T-helper 22 cell (primary cell): ENCODE data around the gene S1PR3.

Experiments
- DNase-seq: peaks from one replicate; pipeline ENCODE4 v3.0.0-alpha.2; 2020; ENCODE audit warnings: low read depth

The S1PR3 gene

DNA sequence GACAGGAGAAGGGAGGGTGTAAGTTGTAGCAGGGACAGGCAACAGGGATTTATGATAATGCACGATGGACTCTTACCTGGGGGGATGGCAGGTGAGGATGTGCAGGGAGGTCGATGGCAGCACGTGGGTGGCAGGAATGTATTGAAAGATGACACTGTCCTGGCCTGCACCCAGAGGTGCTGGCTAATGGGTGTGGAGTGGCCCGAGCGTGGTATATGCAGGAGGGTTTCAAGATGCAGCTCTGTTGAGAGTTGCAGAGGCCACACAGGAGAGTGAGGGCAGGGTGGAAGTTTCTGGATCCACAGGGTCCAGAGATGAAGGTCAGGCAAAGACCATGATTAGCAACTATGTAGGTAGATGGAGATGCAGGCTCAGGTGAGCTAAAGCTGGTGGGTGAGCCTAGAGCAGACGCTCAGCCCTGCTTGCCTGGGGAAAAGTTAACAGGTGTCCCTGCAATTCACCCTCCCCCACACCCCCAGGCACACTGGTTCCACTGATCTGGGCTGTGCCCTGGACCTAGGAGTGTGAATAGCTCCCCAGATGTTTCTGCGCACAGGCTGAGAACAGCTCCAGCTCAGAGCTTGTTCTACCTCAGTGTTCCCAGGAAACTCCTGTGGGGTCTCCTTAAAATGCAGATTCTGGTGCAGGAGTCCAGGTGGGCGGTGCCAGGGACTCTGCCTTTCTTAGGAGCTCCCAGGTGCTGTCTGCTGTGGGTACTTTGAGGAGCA lies 21.5 kb upstream of the S1PR3 start:
- DNase-seq = no peak

DNA sequence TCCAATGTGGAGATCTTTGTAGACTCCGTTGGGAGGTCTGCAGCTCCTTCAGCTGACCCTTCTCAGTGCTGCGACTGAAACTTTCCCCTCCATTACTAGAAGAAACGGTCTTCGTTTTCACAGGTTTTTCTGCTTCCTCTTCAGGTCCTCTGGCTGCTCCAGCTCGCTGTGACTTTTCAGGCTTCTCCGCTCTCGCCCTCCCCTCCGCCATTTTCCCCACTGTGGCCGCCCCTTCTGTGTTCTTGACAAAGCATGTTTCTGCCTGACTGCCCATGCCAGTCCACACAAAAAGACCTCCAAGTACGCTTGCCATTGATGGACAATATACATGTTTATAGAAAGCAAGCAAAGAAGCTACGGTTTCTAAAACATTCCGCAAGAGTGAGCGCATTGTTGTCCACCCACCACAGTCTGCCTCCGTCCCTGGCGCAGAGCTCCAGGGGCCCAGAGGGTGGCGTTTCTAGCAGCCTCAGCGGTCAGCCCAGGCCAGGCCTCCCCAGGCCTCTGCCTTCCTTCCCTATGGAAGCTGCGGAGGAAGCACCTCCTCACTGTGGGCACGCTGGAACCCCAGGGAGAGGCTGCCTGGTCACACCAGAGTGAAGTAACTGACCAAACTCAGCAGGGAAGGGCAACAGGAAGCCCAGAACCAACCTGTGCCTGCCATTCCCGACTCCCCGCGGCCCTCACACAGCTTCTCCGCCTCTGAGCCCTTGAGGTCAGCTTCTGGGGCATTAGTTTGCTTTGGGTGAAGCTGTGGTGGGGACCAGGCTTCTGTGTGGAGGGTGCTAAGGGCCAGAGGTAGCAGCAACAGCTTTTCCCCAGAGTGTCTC lies 19.9 kb upstream of the S1PR3 start:
- DNase-seq = no peak

DNA sequence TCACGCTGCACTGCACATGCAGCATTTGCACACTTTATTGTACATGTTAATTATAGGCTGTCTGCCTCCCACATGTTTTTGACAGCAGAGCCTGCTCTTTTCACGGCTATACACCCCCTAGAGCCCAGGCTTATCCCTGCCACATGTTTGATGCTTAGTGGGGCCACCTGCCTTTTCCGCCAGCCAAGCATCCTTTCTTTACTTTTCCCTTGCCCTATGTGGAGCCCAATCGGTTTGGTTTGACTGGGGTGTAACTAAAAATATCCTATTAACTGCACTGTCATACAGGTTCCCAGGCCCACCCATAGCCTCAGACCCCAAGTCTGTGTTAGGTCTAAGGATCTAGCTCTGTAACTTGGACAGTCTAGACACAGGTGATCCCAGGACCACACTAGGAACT lies 18.9 kb upstream of the S1PR3 start:
- DNase-seq = no peak

- no peak for DNase-seq
Measured at GRCh38 chr9:88973281-88974045, 17.8 kb upstream of the S1PR3 start.

DNA sequence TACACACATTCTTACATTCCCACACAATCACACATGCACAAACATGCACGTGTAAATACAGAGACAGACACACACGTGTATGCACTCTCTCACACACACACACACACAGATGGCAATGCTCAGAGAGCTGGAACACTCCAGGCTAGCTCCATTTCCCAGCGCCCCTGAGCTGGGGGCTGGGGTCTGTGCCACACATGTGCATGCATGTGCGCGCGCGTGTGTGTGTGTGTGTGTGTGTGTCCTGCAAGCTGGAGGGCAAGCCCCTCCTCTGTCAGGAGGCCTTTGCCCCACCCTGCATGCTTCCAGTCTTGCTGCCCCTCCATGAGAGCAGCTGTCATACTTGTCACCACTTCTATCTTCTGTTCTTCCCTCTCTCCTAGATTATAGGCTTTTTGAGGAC lies 16.6 kb upstream of the S1PR3 start:
- DNase-seq = no peak

DNA sequence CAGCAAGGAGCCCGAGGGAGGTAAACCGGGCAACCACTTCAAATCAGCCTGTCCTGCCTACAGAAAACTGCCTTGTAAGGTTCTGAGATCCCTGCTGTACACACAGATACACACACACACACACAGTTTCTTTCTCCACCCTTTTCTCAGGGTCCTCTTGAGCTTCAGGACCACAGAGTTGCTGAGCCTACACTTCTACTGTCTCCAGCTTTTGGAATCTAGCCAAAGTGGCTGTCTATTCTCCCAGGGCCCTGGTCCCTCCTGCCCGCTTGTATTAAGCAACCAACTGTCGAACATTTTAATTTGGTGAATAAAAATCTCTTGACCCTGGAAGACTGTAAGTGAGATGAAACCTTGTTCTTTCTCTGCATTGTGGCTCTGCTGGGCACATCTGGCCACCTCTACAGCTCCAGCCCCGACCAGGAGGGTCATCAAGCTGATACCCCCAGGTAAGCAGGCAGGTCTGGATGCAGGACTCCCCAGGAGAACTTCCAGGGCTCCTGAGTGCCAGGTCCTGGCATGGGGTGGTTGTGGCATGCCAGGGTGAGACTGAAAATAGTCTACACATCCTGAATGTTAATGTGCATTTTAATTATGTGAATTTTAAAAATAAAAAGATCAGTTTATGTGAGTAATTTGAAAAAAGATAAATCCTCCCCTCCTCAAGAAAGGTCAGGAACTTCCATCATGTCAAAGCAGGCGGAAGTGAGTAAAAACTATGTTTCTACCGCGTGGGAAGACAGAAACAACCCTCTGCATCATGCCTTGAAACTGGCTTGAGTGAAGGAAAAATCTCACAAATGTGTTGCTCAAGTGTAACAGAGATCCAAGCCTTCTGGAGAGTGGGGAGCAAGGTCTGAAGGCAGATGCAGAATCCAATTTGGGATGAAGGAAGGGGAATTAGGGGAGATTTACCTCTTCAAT lies 15.0 kb upstream of the S1PR3 start:
- no peak for DNase-seq

DNA sequence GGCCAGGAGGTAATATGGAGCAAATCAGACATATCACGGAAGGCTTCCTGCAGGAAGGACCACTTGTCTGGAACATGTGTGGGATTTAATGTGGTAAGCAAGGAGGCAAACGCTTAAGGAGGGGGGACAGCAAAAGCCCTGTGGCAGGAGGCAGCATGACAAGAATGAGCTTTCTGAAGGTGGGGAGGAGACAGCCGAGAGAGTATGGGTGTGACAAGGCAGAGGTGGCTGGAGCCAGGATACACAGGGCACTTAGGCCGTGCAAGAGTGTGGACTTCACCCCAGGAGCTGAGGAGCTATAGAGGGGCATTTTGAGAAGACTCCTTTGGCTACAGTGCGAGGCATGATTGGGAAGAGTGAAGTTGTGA lies 14.4 kb upstream of the S1PR3 start:
- DNase-seq = no peak

GRCh38 chr9:88978034-88978433 lies 13.2 kb upstream of the S1PR3 start:
- DNase-seq = no peak

DNA sequence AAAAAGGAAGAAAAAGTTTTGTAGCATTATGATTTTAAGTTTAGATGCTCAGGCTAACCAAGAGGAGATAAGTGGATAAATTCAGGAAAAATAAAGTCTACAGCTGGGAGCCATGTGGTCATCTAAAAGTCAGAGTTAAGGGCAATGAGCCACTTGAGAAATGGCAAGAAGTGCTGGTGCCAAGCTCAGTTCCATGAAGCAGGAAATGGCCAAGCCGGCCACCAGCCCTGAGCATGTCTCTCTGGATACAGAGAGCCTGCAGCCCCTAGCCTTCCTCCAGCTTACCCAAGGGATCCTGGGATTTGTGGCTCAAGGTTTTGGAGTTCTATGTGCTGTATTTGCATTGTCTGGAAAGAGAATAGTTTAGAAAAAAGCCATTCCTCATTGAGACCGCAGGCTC lies 12.2 kb upstream of the S1PR3 start:
- no peak for DNase-seq

GRCh38 chr9:88979791-88980190 lies 11.5 kb upstream of the S1PR3 start:
- no peak for DNase-seq

DNA sequence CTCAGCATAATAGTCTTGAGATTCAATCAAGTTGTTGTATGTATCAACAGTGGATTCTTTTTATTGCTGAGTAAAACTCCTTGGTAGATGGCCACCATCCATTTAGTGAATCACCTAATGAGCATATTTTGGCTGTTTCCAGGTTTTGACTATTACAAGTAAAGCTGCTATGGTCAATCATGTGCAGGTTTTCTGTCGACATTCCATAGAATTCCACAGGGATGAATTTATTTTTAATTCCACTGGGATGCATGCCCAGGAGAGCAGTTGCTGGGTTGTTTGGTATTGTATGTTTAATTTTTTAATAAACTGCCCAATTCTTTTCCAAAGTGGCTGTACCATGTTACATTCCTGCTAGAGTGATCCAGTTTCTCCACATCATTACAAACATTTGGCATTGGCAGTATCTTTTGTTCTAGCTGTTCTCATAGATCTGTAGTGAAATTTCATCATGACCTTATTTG lies 10.5 kb upstream of the S1PR3 start:
- DNase-seq = no peak

- no peak for DNase-seq
Measured at GRCh38 chr9:88983865-88984542, 7.3 kb upstream of the S1PR3 start.

DNA sequence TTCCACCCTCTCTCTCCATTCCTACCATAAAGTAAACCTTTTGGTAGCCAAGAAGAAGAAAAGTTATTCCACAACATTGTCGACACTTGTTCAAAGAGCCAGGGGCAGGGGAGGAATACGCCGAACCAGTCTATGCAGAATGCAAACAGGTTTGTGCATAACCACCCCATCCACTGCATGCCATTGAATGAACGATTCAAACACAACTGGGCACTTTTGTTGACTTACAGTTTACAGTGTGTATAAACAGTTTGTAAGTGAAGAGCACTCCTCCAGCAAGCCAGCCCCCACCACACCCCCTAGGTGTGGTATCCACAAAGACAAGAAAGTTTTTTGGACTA lies 6.8 kb upstream of the S1PR3 start:
- no peak for DNase-seq

DNA sequence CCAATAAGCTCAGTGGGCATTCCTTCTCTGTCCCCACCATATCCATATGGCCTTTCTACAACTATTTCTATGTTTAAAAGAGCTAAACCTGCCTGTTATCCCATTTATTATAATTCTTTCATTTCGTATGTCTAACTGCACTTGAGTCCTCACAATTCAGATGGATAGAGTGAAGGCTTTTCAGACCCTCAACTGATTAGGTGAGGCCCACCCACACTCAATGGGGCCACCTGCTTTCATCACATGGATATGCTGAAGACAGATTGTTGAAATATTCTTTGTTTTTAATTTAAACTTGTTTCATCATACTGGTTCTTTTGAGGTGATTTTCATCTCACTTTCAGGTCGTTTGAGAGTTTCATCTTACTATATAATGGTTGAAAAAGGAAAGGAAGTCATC lies 5.7 kb upstream of the S1PR3 start:
- DNase-seq = no peak

- no peak for DNase-seq
Measured at GRCh38 chr9:88986776-88987175, 4.5 kb upstream of the S1PR3 start.

DNA sequence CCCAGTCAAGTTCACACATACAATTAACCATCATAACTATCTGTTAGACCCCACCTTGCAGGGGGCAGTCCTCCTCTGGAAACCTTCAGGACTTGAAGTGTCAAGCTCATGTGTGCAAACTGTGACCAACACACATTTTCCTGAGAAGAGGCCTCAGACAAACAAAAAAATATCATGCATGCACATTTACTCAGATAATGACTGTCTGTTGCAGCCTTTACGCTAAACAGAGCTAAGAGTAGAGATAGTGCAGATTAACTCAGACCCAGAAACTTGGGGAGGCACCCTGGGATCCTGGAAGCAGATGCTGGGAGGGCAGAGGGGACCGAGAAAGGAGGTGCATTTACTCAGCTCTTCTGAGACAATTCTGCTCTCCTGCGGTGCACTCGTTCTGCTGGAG lies 3.6 kb upstream of the S1PR3 start:
- DNase-seq = no peak

DNA sequence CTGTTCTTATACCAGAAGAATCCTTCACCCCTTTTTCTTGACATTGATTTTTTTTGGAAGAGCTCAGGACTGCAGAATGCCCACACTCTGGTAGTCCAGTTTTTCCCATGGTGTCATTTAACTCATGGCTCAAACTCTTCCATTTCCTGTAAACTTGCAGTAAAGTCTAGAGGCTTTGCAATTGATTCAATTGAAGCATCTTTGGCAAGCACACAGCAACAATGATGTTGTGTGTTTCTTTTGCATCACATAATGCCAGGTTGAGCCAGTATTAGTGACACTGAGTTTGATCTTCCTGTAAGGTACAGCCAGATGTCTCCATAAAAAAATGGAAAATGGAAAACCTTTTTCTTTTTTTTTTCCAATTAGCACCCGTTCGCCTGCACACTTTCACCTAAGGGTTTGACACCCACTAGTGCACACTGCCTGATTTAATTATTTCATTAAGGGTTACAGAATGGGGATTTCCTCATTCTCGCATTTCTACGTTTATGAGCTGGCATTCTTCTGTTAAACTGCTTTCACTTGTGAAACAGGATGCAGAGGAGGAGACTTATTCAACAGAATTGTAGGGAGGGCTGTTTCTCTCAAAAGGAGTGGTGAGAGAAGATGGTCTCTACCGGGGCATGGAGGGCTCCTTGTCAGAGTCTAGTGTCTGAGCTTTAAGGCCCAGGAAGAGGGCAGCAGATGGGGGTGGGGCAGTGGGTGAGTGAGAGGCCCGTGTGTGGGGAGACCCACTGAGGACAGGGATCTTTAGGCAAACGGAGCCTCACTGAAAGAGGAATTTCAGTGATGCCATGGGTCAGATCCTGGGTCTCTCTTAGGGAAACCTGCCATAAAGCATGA lies 2.2 kb upstream of the S1PR3 start:
- no peak for DNase-seq

DNA sequence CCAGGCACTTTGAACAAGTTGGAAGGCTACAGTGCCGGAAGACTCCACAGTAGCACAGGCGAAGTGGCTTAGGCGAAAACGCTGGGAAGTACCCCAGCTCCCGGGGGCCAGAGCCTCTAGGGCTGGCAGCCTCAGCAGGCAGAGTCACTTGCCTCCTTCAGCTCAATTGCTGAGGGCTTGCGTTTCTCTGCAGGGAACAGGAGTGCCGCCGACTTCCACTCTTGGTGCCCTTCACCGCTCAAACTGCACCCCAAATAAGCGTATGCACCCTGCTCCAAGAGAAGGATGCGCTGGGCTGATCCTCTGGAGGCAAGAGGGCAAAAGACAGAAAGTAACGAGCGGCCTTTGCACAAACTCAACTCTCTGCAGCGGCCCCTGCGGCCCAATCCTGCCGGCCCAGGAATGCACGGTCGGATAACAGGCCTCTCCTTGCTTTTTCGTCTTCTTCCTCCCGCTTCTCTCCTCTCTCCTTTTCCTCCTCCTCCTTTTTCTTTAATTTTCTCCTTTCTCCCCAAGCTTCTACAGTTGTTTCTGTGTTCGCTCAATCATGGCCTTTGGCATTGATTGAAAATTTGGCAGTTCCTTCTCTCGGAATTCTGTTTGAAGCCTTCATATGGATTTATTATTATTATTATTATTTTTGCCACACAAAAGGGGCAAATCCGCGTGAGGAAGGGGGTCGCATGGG lies 1.1 kb upstream of the S1PR3 start:
- no peak for DNase-seq

DNA sequence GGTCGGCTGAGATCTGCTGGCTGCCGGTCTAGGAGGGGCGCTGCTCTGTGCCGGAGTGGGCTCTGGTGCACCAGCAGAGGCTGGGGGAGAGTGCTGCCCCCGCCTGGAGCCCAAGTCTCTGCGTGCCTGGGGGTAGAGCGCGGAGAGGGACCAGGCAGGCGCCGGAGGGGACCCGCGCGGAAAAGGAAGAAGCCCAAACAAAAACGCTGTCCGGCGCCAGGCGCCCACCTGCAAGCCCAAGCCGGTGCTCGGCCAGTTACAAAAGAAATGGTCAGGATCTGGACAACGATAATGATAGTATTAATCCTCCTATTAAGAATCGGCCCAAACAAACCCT lies 571 bp upstream of the S1PR3 start:
- DNase-seq = no peak

DNA sequence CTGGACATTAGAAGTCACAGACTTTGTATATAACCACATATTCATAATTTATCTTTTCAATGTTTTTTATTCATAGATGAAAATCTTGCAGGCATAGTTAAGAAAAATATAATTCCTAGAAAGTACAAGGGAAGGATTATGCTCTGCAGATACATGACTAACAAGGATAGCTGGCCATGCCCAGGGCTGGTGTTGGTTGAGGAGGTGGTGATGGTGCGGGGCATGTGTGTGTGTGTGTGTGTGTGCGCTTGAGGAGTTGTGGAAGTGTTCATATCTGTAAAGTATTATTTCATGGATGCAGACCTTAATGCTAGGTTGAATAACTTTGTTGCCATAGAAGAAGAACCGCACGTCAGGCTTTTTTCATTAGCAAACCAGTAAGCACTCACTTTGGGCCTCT lies 1.3 kb downstream of the S1PR3 start:
- no peak for DNase-seq
